Muscle layer of colon (tissue), 2 donors: Measurements from ENCODE around the gene RIIAD1.

ENCODE experiments used
- H3K27ac ChIP-seq: one replicate; pipeline ENCODE4 v1.7.0; 2013; ENCODE audit warnings: low read depth, mild to moderate bottlenecking, low read length, moderate library complexity
- H3K27me3 ChIP-seq, 2 donors: one replicate each; pipeline ENCODE4 v1.7.0; 2013; ENCODE audit warnings: low read length in 2 of 2, mild to moderate bottlenecking in 2 of 2; ENCODE audit not compliant: insufficient read depth in 2 of 2, control insufficient read depth in 1 of 2
- H3K36me3 ChIP-seq: one replicate; pipeline ENCODE4 v1.7.0; 2013; ENCODE audit warnings: mild to moderate bottlenecking, low read length; ENCODE audit not compliant: insufficient read depth
- H3K4me1 ChIP-seq: one replicate; pipeline ENCODE4 v1.7.0; 2013; ENCODE audit warnings: mild to moderate bottlenecking, low read length; ENCODE audit not compliant: insufficient read depth
- H3K4me3 ChIP-seq, 2 donors: one replicate each; pipeline ENCODE4 v1.7.0; 2013; ENCODE audit warnings: low read length in 2 of 2, low read depth in 1 of 2, mild to moderate bottlenecking in 1 of 2, moderate library complexity in 1 of 2
- H3K9ac ChIP-seq: one replicate; pipeline ENCODE4 v1.7.0; 2013; ENCODE audit warnings: low read length
- H3K9me3 ChIP-seq: one replicate; pipeline ENCODE4 v1.7.0; 2013; ENCODE audit warnings: mild to moderate bottlenecking, low read length
- donor health status: abdominal sarcoma.
- donor health status: Adenocarcinoma of cecum.

RIIAD1 gene

DNA sequence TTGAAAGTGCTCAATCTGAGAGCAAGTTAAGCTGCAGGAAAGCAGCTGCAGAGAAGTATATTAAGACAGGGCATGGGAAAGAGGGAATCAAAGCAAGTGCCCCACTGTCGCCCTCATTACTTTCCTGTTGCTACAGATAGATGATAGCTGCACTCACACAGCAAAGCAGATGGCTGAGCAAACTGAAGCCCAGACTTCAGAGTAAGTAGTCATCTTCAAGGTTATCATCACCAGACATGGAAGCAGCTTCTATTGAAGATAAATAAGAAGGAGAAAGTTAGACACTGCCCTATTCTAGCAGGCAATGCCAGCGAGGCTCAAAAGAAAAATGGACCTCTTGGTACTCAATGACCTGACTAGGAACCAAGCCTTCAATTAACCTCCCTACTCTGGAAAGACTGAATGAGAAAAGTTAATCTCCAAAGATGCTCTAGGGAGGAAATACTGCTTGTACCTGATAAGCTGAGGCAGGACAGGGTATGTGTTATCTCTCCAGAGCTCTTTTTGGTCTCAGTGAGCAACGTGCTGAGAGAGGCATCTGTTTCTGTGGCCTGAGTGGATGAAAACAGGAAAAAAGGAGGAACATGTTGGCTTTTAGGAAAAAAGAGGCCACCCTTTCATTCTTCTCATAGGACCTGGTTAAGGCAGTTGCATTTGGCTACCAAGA lies 53.1 kb downstream of the RIIAD1 start:
- Histone ChIP-seq H3K27ac (no peak overlapping the region), H3K9me3 (no peaks in the 10 kb centered on the region), H3K36me3 (peaks cover 40% of the 10 kb centered on the region), H3K27me3 (no peaks in the 10 kb centered on the region), H3K4me1 (no peaks in the 10 kb centered on the region), H3K4me3 (no peak overlapping the region), H3K9ac (no peak overlapping the region)

DNA sequence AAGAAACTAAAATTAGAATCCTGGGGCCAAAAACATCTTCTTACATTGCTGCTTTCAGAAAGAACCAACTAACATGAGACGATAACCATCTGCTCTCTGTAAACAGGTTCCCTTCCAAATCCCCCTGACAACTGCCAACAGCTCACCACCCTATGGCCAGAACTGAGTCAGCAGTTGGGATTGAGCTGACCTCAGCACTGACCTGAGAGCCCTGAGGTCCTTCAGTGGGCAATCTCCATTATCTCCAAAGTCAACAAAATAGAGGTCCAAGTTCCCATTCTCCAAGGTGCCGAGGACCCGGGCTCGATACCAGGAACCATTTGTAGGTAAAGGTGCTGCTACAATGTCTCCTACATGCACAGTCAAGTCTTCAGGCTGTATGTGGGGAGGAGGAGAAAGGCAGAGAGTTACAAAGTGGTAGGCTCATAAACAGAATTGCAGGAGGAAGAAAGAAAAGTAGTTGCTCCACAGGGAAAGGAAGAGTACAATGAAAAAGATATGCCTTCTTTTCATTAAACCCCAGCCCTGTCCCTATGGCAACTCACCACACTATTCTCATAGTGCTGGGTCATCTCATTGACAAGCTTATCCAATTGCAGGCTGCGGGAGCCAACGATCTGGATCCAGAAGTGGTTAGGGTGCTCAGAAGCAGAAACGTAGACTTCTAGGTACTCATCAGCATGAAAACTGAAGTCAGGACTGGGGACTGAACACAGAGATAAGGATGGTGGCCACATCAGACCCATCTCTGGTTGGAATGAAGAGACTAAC lies 54.8 kb downstream of the RIIAD1 start:
- no peak overlapping the region for H3K9ac ChIP-seq
- no peaks in the 10 kb centered on the region for H3K27me3 ChIP-seq
- no peaks in the 10 kb centered on the region for H3K9me3 ChIP-seq
- no peaks in the 10 kb centered on the region for H3K4me1 ChIP-seq
- H3K36me3 ChIP-seq = peaks cover 45% of the 10 kb centered on the region
- H3K27ac ChIP-seq = no peak overlapping the region
- no peak overlapping the region for H3K4me3 ChIP-seq

DNA sequence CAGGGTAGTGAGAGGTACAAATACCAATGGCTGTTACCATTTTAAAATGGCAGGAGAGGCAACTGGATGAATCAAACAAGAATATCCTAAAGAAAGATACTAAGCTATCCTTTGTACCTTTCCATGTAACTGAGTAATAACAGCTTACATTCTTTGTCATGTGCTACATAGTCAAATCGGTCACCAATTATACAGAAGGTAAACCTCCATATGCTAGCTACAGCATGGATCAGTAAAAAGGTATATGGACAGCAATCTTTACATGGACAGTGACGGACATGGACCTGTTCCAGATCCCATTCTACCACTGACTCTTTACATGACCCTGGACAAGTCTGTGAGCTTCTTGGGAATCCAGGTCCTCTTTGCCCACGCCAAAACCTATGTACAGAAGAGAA lies 55.3 kb downstream of the RIIAD1 start:
- no peaks in the 10 kb centered on the region for H3K4me1 ChIP-seq
- H3K4me3 ChIP-seq = no peak overlapping the region
- H3K9me3 ChIP-seq = no peaks in the 10 kb centered on the region
- no peak overlapping the region for H3K9ac ChIP-seq
- no peak overlapping the region for H3K27ac ChIP-seq
- H3K27me3 ChIP-seq = no peaks in the 10 kb centered on the region
- H3K36me3 ChIP-seq = peaks cover 45% of the 10 kb centered on the region

DNA sequence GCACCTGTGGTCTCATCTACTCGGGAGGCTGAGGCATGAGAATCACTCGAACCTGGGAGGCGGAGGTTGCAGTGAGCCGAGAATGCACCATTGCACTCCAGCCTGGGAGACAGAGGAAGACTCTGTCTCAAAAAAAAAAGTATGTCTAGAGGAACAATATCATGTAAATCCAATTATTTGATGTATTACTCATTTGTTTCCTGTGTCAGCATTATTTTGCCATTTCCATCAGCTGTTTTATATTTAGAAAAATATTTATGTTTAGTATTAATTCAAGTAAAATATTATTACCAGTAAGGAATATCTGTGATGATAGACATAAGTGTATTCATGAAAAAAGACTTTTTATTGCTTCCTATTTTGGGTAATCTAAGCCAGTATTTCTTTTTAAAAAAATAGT lies 56.0 kb downstream of the RIIAD1 start:
- Histone ChIP-seq H3K9ac (no peak overlapping the region), H3K27me3 (no peaks in the 10 kb centered on the region), H3K36me3 (peaks cover 45% of the 10 kb centered on the region), H3K9me3 (no peaks in the 10 kb centered on the region), H3K27ac (no peak overlapping the region), H3K4me1 (no peaks in the 10 kb centered on the region), H3K4me3 (no peak overlapping the region)
